Endometrium (tissue), 2 donors: Measurements from ENCODE around the gene ARHGAP33.

Experiments used
- FAIRE-seq: peaks from 2 replicates; lab custom pipeline; 2012; peaks lifted over from hg19 to GRCh38; lab: Jason Lieb, UNC
- donor health status: control.
- donor health status: control.

Gene ARHGAP33

GRCh38 chr19:35777086-35777841 lies 1.9 kb downstream of the ARHGAP33 start:
- no peak for FAIRE-seq

- FAIRE-seq = no peak
Observed at GRCh38 chr19:35777961-35778360, 2.6 kb downstream of the ARHGAP33 start.

DNA sequence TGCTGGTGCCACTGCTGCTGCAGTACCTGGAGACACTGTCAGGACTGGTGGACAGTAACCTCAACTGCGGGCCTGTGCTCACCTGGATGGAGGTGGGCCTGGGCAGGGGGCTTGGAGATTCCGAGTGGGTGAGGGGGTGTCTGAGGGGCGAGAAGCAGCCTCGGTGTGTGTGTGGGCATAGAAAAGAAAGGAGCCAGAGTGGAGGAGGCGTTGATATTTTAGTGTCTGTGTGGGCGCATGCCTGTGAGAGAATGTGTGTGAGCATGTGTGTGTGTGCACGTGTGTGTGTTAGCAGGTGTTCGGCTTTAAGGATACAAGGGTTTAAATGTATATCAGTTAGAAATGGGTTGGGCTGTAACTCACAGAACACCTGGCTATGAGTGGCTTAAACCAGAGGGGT lies 3.7 kb downstream of the ARHGAP33 start:
- FAIRE-seq = no peak

- no peak for FAIRE-seq
Observed at GRCh38 chr19:35780058-35780457, 4.7 kb downstream of the ARHGAP33 start.

DNA sequence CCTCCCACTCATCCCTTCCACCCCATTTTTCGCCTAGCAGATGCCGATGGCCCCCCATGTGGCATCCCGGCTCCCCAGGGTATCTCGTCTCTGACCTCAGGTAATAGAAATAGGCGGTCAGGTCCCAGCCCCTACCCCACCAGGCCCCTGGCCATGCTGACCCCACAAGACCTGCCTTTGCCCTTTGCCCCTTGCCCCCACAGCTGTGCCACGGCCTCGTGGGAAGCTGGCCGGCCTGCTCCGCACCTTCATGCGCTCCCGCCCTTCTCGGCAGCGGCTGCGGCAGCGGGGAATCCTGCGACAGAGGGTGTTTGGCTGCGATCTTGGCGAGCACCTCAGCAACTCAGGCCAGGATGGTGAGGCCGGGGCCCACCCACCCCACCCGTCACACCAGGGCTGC lies 5.4 kb downstream of the ARHGAP33 start:
- FAIRE-seq = no peak

DNA sequence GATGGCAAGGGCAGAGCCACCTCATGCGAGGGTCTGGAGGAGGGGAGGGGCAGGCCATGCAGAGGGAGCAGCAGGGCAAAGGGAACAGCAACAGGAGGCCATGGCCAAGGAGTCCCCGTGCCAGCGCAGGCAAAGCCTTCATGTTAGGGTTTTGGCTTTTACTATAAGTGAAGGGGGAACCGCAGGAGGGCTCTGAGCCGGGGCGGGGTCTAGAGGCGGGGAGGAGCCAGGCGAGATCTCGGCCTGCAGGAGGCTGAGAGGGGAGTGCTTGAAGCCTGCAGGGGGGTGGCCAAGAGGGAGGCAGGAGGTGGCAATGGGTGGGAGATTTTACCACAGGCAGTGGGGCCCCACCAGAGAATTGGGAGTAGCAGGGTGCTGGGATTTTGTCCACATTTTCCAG lies 6.3 kb downstream of the ARHGAP33 start:
- FAIRE-seq = no peak

- no peak for FAIRE-seq
Observed at GRCh38 chr19:35782589-35782988, 7.2 kb downstream of the ARHGAP33 start.

DNA sequence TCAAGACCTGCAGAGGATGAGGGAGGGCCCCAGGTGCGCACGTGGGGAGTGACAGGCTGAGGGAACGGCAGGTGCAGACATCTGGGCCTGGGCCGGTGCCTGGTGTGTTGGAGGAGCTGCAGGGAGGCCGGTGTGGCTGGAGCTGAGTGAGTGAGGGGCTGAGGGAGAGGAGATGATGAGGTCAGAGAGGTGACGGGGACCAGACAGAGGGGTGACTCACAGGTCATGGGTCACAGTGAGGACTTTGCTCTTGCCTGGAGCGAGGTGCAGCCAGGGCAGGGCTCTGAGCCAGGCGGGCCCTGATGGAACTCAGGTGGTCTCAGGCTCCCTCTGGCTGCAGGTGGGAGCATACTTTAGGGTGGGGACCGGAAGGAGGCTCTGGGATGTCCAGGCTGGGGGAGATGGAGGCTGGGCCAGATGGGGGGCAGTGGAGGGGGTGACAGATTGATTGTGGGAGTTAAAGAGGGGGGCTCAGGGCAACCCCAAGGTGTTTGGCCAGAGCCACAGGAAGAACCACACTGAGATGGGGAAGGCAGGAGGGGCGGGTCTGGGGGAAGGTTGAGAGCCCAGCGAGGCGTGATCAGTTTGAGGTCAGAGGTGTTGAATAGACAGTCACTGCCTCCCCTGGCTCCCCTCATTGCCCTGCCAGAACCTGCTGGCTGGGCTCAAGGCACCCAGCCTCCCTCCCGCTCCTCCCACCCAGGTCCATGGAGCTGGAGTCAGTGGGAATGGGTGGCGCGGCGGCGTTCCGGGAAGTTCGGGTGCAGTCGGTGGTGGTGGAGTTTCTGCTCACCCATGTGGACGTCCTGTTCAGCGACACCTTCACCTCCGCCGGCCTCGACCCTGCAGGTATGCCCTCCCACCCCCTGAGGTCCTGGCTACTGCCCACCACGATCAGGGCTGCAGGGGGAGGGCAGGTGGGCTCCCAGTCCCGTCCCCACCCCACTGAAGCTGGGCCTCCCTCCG lies 8.4 kb downstream of the ARHGAP33 start:
- FAIRE-seq = no peak

- no peak for FAIRE-seq
Observed at GRCh38 chr19:35784503-35785338, 9.4 kb downstream of the ARHGAP33 start.

GRCh38 chr19:35785339-35785627 lies 9.9 kb downstream of the ARHGAP33 start:
- no peak for FAIRE-seq

DNA sequence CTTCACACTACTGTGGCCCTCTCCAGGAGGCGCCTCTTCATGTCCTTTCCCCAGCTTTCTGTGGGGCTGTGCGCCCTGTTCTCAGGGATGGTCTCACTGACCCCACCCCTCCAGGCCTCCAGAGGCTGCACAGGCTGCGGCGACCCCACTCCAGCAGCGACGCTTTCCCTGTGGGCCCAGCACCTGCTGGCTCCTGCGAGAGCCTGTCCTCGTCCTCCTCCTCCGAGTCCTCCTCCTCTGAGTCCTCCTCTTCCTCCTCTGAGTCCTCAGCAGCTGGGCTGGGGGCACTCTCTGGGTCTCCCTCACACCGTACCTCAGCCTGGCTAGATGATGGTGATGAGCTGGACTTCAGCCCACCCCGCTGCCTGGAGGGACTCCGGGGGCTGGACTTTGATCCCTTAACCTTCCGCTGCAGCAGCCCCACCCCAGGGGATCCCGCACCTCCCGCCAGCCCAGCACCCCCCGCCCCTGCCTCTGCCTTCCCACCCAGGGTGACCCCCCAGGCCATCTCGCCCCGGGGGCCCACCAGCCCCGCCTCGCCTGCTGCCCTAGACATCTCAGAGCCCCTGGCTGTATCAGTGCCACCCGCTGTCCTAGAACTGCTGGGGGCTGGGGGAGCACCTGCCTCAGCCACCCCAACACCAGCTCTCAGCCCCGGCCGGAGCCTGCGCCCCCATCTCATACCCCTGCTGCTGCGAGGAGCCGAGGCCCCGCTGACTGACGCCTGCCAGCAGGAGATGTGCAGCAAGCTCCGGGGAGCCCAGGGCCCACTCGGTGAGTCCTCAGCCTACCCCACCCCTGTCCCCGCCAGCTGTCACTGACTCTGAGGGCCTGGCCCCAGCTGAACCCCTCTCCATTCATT lies 11.2 kb downstream of the ARHGAP33 start:
- FAIRE-seq = no peak

GRCh38 chr19:35787227-35787799 lies 11.9 kb downstream of the ARHGAP33 start:
- FAIRE-seq = no peak

DNA sequence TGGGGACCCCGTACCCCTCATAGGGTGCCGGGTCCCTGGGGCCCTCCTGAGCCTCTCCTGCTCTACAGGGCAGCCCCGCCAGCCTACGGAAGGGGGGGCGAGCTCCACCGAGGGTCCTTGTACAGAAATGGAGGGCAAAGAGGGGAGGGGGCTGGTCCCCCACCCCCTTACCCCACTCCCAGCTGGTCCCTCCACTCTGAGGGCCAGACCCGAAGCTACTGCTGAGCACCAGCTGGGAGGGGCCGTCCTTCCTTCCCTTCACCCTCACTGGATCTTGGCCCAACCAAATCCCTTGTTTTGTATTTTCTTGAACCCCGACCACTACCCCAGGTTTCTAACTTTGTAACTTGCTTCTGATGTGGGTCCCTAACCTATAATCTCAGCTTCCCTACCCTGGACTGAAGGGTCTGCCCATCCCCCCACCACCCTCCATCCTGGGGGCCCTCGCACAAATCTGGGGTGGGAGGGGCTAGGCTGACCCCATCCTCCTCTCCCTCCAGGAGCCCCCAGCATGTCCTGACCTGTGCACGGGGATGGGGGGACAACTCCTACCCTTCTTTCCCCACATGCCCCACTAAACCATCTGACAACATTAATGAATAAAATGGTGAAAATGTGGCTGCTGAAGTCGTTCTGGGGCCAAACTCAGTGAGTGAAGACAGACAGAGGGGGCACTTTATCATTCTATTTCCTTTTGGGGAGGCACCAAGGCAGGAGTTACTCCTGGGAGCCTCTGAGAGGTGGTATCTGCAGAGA lies 13.0 kb downstream of the ARHGAP33 start:
- FAIRE-seq = no peak

DNA sequence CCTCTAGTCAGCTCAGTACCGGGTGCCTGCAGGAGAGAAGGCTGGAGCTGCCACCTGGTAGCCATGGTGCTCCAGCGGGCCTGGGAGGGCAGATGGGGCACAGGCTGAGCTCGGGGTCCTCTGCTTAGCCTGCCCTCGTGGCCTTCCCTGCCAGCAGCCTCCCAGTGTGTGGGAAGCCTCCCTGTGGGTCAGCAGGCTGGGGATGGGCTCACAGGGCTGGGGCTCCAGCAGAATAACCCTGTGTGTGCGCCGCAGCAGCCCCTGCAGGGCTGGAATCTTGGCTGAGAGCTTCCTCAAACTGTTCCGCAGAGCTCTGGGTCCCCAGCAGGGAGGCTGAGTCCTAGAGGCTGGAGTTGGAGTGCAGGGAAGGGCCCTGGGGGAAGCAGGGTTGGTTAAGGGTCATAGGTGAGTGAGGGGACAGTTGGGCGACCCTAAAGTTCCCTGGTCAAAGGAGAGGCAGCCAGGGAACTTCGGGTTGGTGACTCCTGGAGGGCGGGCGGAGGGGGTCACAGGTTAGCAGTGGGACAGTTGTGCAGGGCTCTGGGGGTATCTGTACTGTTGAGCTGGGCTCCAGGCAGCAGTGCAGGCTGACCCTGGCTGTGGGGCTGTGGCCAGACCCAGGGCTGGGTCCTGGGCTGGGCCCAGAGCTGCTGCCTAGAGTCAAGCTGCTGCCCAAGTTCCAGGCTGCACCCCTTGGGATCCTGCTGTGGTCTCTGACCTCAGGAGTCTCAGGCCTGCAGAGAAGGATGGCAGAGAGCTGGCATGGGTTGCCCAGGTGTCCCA lies 14.0 kb downstream of the ARHGAP33 start:
- FAIRE-seq = no peak

DNA sequence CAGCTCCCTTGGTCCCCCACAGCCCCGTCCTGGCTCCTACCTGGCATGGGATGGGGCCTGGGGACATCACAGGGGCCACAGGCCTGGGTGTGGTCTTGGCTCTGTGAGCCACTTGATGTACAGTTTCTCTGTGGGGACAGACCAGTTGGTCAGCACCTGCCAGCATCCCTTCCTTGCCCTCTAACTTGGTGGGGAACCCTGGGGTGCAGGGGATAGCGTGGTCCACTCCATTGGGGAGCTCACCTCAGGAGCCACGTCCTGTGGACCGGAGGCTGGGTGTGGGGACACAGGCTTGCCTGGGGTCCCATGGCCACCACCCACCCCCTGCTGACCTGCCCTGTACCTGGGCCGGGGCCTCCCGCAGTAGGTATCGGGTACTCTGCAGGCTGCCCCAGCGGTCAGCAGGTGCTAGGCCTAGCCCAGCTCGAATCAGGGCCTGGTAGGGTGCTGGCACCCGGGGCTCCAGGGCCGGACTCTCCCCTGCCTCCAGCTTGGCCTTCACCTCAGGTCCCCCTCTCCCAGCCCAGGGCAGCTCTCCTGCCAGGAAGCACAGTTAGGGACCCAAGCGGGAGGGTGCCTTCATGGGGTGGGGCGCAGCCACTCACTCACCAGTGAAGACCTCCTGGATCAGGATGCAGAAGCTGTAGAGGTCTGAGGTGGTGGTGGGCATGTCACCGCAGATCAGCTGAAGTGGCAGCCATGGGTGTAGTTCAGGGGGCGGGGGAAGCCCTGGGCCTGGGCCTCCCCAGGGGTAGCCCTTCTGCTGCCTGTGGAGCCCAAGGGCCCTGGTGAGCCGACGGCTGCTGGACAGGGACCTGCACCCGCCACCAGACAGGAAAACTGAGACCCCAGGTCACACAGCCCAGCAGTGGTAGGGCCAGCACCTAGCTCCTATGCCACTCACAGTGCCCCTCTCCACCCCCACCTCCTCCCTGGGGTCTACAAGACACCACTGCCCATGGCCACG lies 14.9 kb downstream of the ARHGAP33 start:
- no peak for FAIRE-seq

DNA sequence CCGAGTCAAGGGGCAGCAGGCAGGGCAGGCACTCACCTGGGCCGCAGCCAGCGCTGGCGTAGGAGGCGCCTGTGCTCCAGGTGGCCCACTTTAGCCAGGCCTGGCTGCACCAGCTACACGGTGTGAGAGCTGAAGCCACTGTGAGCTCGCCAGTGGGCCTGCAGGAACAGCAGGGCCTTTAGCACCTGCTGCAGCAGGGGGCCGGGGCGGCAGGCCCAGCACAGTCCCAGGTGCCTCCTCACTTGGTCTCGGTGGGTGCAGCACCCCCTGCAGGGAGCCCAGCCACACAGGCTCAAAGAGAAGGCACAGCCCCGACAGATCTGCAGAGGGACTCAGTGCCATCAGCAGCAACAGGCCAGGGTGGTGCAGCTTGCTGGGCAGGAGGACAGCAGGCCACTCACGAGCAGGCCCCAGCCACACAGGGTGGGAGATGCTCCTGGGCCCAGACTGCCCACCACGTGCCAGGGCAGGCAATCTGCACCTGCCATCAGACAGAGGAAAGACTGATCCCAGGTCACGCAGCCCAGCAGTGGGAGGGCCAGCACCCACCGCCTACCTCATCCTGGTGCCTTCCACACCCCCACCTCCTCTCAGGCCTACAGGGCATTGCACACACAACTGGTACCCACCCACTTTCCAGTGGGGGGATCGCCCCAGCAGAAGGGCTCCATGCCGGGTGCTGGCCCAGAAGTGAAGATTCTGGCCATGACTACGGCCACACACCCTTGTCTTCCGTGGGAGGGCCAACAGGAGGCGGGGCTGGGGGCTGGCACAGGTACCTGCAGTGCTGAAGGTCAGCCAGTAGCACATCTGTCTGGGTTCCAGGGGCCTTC lies 15.8 kb downstream of the ARHGAP33 start:
- no peak for FAIRE-seq

DNA sequence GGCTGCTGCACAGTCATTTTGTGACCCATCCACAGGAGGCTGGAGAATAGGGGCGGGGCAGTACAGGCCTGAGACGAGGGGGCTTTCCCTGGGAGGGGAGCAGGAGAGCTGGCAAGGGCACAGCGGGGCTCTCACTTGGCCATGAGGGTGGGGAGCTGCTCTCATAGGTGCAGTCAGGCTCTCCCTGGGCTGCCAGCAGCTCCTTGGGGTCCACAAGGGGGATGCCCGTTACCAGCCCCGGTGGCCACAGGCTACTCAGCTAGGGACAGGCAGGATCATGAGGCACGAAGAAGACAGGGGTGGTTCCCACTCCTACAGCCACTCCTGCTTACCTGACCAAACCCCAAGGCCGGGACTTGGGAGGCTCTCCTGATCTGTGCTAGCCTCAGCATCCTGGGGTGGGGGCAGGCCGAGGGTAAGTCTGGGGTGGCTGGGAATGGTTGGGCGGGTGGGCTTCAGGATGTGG lies 16.5 kb downstream of the ARHGAP33 start:
- FAIRE-seq = no peak
